ENCODE measurements around the gene RFNG. TPM values are rescaled to one million over a fixed set of nuclear protein-coding genes. Genes with fewer than 3 reads are reported as not detected.

Gene RFNG
- polyA plus RNA-seq, 2 of the 4 experiments (the other 2 are of a cell fraction): 8.4 to 25.7 TPM

Other genes starting within 250 kb of the RFNG start
- 0.05 and 0.19 TPM in 2 replicates for gene GCGR, start 247.7 kb downstream of the RFNG start, polyA plus RNA-seq (2011; rRNA removed)
- 0.37 to 0.46 TPM (median 0.45 TPM) in 3 replicates for gene GCGR, start 247.7 kb downstream of the RFNG start, polyA plus RNA-seq (2017; fragmentation: RNase III; extraction: RNeasy Plus Mini Kit Qiagen cat#74134 plus additional on column Dnase treatment)
- 30.9 and 32.0 TPM in 2 replicates for gene MCRIP1, start 218.5 kb downstream of the RFNG start, polyA plus RNA-seq (2011; rRNA removed)
- gene MCRIP1, start 218.5 kb downstream of the RFNG start, polyA plus RNA-seq (2017; fragmentation: RNase III; extraction: RNeasy Plus Mini Kit Qiagen cat#74134 plus additional on column Dnase treatment): 43.9 to 51.0 TPM (median 45.1 TPM) in 3 replicates
- gene PPP1R27, start 216.8 kb downstream of the RFNG start, polyA plus RNA-seq (2011; rRNA removed): not detected in 2 replicates
- gene PPP1R27, start 216.8 kb downstream of the RFNG start, polyA plus RNA-seq (2017; fragmentation: RNase III; extraction: RNeasy Plus Mini Kit Qiagen cat#74134 plus additional on column Dnase treatment): 0.09 TPM in 1 of 3 replicates, not detected in the others
- 102 and 285 TPM in 2 replicates for gene P4HB, start 191.3 kb downstream of the RFNG start, polyA plus RNA-seq (2011; rRNA removed)
- 606 to 622 TPM (median 607 TPM) in 3 replicates for gene P4HB, start 191.3 kb downstream of the RFNG start, polyA plus RNA-seq (2017; fragmentation: RNase III; extraction: RNeasy Plus Mini Kit Qiagen cat#74134 plus additional on column Dnase treatment)
- gene ARHGDIA, start 180.5 kb downstream of the RFNG start, polyA plus RNA-seq (2011; rRNA removed): 44.3 and 64.0 TPM in 2 replicates
- 497 to 567 TPM (median 503 TPM) in 3 replicates for gene ARHGDIA, start 180.5 kb downstream of the RFNG start, polyA plus RNA-seq (2017; fragmentation: RNase III; extraction: RNeasy Plus Mini Kit Qiagen cat#74134 plus additional on column Dnase treatment)
- gene ALYREF, start 160.2 kb downstream of the RFNG start, polyA plus RNA-seq (2011; rRNA removed): 125 and 130 TPM in 2 replicates
- gene ALYREF, start 160.2 kb downstream of the RFNG start, polyA plus RNA-seq (2017; fragmentation: RNase III; extraction: RNeasy Plus Mini Kit Qiagen cat#74134 plus additional on column Dnase treatment): 135 to 164 TPM (median 141 TPM) in 3 replicates
- 351 and 428 TPM in 2 replicates for gene ANAPC11, start 160.1 kb downstream of the RFNG start, polyA plus RNA-seq (2011; rRNA removed)
- 352 to 382 TPM (median 377 TPM) in 3 replicates for gene ANAPC11, start 160.1 kb downstream of the RFNG start, polyA plus RNA-seq (2017; fragmentation: RNase III; extraction: RNeasy Plus Mini Kit Qiagen cat#74134 plus additional on column Dnase treatment)
- gene NPB, start 149.6 kb downstream of the RFNG start, polyA plus RNA-seq (2011; rRNA removed): 0.34 and 0.41 TPM in 2 replicates
- gene NPB, start 149.6 kb downstream of the RFNG start, polyA plus RNA-seq (2017; fragmentation: RNase III; extraction: RNeasy Plus Mini Kit Qiagen cat#74134 plus additional on column Dnase treatment): 0.29 to 0.45 TPM (median 0.38 TPM) in 3 replicates
- 7.1 and 7.7 TPM in 2 replicates for gene PCYT2, start 140.4 kb downstream of the RFNG start, polyA plus RNA-seq (2011; rRNA removed)
- 14.8 to 17.0 TPM (median 16.3 TPM) in 3 replicates for gene PCYT2, start 140.4 kb downstream of the RFNG start, polyA plus RNA-seq (2017; fragmentation: RNase III; extraction: RNeasy Plus Mini Kit Qiagen cat#74134 plus additional on column Dnase treatment)
- 9.8 and 13.7 TPM in 2 replicates for gene SIRT7, start 133.6 kb downstream of the RFNG start, polyA plus RNA-seq (2011; rRNA removed)
- gene SIRT7, start 133.6 kb downstream of the RFNG start, polyA plus RNA-seq (2017; fragmentation: RNase III; extraction: RNeasy Plus Mini Kit Qiagen cat#74134 plus additional on column Dnase treatment): 34.0 to 35.2 TPM (median 34.8 TPM) in 3 replicates
- gene MAFG, start 124.1 kb downstream of the RFNG start, polyA plus RNA-seq (2011; rRNA removed): 41.6 and 47.9 TPM in 2 replicates
- gene MAFG, start 124.1 kb downstream of the RFNG start, polyA plus RNA-seq (2017; fragmentation: RNase III; extraction: RNeasy Plus Mini Kit Qiagen cat#74134 plus additional on column Dnase treatment): 49.8 to 57.9 TPM (median 52.4 TPM) in 3 replicates
- gene PYCR1, start 114.5 kb downstream of the RFNG start, polyA plus RNA-seq (2011; rRNA removed): 77.1 and 81.4 TPM in 2 replicates
- 81.4 to 93.3 TPM (median 87.2 TPM) in 3 replicates for gene PYCR1, start 114.5 kb downstream of the RFNG start, polyA plus RNA-seq (2017; fragmentation: RNase III; extraction: RNeasy Plus Mini Kit Qiagen cat#74134 plus additional on column Dnase treatment)
- gene MYADML2, start 104.6 kb downstream of the RFNG start, polyA plus RNA-seq (2011; rRNA removed): not detected in 2 replicates
- gene MYADML2, start 104.6 kb downstream of the RFNG start, polyA plus RNA-seq (2017; fragmentation: RNase III; extraction: RNeasy Plus Mini Kit Qiagen cat#74134 plus additional on column Dnase treatment): not detected in 3 replicates
- 0.06 and 0.08 TPM in 2 replicates for gene NOTUM, start 90.6 kb downstream of the RFNG start, polyA plus RNA-seq (2011; rRNA removed)
- 0.45 to 0.92 TPM (median 0.91 TPM) in 3 replicates for gene NOTUM, start 90.6 kb downstream of the RFNG start, polyA plus RNA-seq (2017; fragmentation: RNase III; extraction: RNeasy Plus Mini Kit Qiagen cat#74134 plus additional on column Dnase treatment)
- gene ASPSCR1, start 74.2 kb downstream of the RFNG start, polyA plus RNA-seq (2011; rRNA removed): 10.3 and 12.3 TPM in 2 replicates
- 24.5 to 29.4 TPM (median 25.7 TPM) in 3 replicates for gene ASPSCR1, start 74.2 kb downstream of the RFNG start, polyA plus RNA-seq (2017; fragmentation: RNase III; extraction: RNeasy Plus Mini Kit Qiagen cat#74134 plus additional on column Dnase treatment)
- 79.4 and 80.5 TPM in 2 replicates for gene CENPX, start 28.9 kb downstream of the RFNG start, polyA plus RNA-seq (2011; rRNA removed)
- 208 to 231 TPM (median 222 TPM) in 3 replicates for gene CENPX, start 28.9 kb downstream of the RFNG start, polyA plus RNA-seq (2017; fragmentation: RNase III; extraction: RNeasy Plus Mini Kit Qiagen cat#74134 plus additional on column Dnase treatment)
- 6.0 and 6.4 TPM in 2 replicates for gene LRRC45, start 28.5 kb downstream of the RFNG start, polyA plus RNA-seq (2011; rRNA removed)
- 19.1 to 24.5 TPM (median 21.6 TPM) in 3 replicates for gene LRRC45, start 28.5 kb downstream of the RFNG start, polyA plus RNA-seq (2017; fragmentation: RNase III; extraction: RNeasy Plus Mini Kit Qiagen cat#74134 plus additional on column Dnase treatment)
- 9.9 and 11.9 TPM in 2 replicates for gene RAC3, start 20.1 kb downstream of the RFNG start, polyA plus RNA-seq (2011; rRNA removed)
- gene RAC3, start 20.1 kb downstream of the RFNG start, polyA plus RNA-seq (2017; fragmentation: RNase III; extraction: RNeasy Plus Mini Kit Qiagen cat#74134 plus additional on column Dnase treatment): 19.9 to 21.0 TPM (median 20.4 TPM) in 3 replicates
- 39.3 and 48.3 TPM in 2 replicates for gene DCXR, start 14.1 kb downstream of the RFNG start, polyA plus RNA-seq (2011; rRNA removed)
- 62.0 to 70.7 TPM (median 69.6 TPM) in 3 replicates for gene DCXR, start 14.1 kb downstream of the RFNG start, polyA plus RNA-seq (2017; fragmentation: RNase III; extraction: RNeasy Plus Mini Kit Qiagen cat#74134 plus additional on column Dnase treatment)
- 89.4 and 93.8 TPM in 2 replicates for gene GPS1, start 87 bp upstream of the RFNG start, polyA plus RNA-seq (2011; rRNA removed)
- 122 to 130 TPM (median 126 TPM) in 3 replicates for gene GPS1, start 87 bp upstream of the RFNG start, polyA plus RNA-seq (2017; fragmentation: RNase III; extraction: RNeasy Plus Mini Kit Qiagen cat#74134 plus additional on column Dnase treatment)
- gene DUS1L, start 14.0 kb upstream of the RFNG start, polyA plus RNA-seq (2011; rRNA removed): 48.1 and 59.5 TPM in 2 replicates
- gene DUS1L, start 14.0 kb upstream of the RFNG start, polyA plus RNA-seq (2017; fragmentation: RNase III; extraction: RNeasy Plus Mini Kit Qiagen cat#74134 plus additional on column Dnase treatment): 81.5 to 84.8 TPM (median 83.6 TPM) in 3 replicates
- 12.9 and 16.3 TPM in 2 replicates for gene FASN, start 46.4 kb upstream of the RFNG start, polyA plus RNA-seq (2011; rRNA removed)
- gene FASN, start 46.4 kb upstream of the RFNG start, polyA plus RNA-seq (2017; fragmentation: RNase III; extraction: RNeasy Plus Mini Kit Qiagen cat#74134 plus additional on column Dnase treatment): 114 to 169 TPM (median 144 TPM) in 3 replicates
- 16.6 and 18.5 TPM in 2 replicates for gene CCDC57, start 161.0 kb upstream of the RFNG start, polyA plus RNA-seq (2011; rRNA removed)
- 18.2 to 22.1 TPM (median 18.9 TPM) in 3 replicates for gene CCDC57, start 161.0 kb upstream of the RFNG start, polyA plus RNA-seq (2017; fragmentation: RNase III; extraction: RNeasy Plus Mini Kit Qiagen cat#74134 plus additional on column Dnase treatment)
- gene SLC16A3, start 177.2 kb upstream of the RFNG start, polyA plus RNA-seq (2011; rRNA removed): 28.6 and 40.0 TPM in 2 replicates
- gene SLC16A3, start 177.2 kb upstream of the RFNG start, polyA plus RNA-seq (2017; fragmentation: RNase III; extraction: RNeasy Plus Mini Kit Qiagen cat#74134 plus additional on column Dnase treatment): 77.9 to 97.7 TPM (median 90.9 TPM) in 3 replicates
- 130 and 139 TPM in 2 replicates for gene CSNK1D, start 221.9 kb upstream of the RFNG start, polyA plus RNA-seq (2011; rRNA removed)
- gene CSNK1D, start 221.9 kb upstream of the RFNG start, polyA plus RNA-seq (2017; fragmentation: RNase III; extraction: RNeasy Plus Mini Kit Qiagen cat#74134 plus additional on column Dnase treatment): 151 to 173 TPM (median 163 TPM) in 3 replicates

All from A549 (cell line).